ENCODE data around the gene HORMAD1.
"Not testable (repeated sequence)": the region's sequence is repeated elsewhere in the genome, so short reads cannot be mapped to it uniquely, and the experiment has no call there.

The HORMAD1 gene

GRCh38 chr1:150696995-150697927 lies 23.4 kb downstream of the HORMAD1 start, which contains the start of gene GOLPH3L:
TSS of gene GOLPH3L (minus strand) at chr1:150697154. CDS start at chr1:150694838, 2,316 bp downstream.
- DNase-seq = peak; percentile 98 to 100 (median 100)

- no peak for DNase-seq
These were observed 24.1 kb downstream of the HORMAD1 start for GRCh38 chr1:150696590-150696989.

- no peak for DNase-seq
These were observed 24.5 kb downstream of the HORMAD1 start for GRCh38 chr1:150696162-150696561.

- DNase-seq = no peak
These were observed 25.1 kb downstream of the HORMAD1 start for GRCh38 chr1:150695561-150695960.

- DNase-seq = no peak
These were observed 28.0 kb downstream of the HORMAD1 start for GRCh38 chr1:150692720-150693119.

- no peak for DNase-seq
These were observed 31.9 kb downstream of the HORMAD1 start for GRCh38 chr1:150688763-150689162.

- no peak for DNase-seq
These were observed 34.4 kb downstream of the HORMAD1 start for GRCh38 chr1:150686275-150686674.

- DNase-seq = peak in 1 of 3 experiments; percentile 64
These were observed 36.8 kb downstream of the HORMAD1 start for GRCh38 chr1:150683914-150684313.

- no peak for DNase-seq
These were observed 41.7 kb downstream of the HORMAD1 start for GRCh38 chr1:150678988-150679387.

GRCh38 chr1:150674881-150675280 lies 45.8 kb downstream of the HORMAD1 start:
- no peak for DNase-seq

- no peak for DNase-seq
These were observed 57.4 kb downstream of the HORMAD1 start for GRCh38 chr1:150663321-150663720.

- no peak for DNase-seq
These were observed 57.9 kb downstream of the HORMAD1 start for GRCh38 chr1:150662811-150663210.

- DNase-seq = no peak
These were observed 59.5 kb downstream of the HORMAD1 start for GRCh38 chr1:150661156-150661555.

- DNase-seq = no peak
These were observed 60.1 kb downstream of the HORMAD1 start for GRCh38 chr1:150660584-150660983.

GRCh38 chr1:150657064-150657463 lies 63.6 kb downstream of the HORMAD1 start:
- DNase-seq = not testable (repeated sequence)

GRCh38 chr1:150654635-150655034 lies 66.1 kb downstream of the HORMAD1 start:
- not testable (repeated sequence) for DNase-seq

GRCh38 chr1:150650193-150650592 lies 70.5 kb downstream of the HORMAD1 start:
- peak in 2 of 3 experiments; percentile 66 to 85 for DNase-seq

- no peak for DNase-seq
These were observed 71.1 kb downstream of the HORMAD1 start for GRCh38 chr1:150649441-150650075.

Data from NCI-H1417 (cell line).